Neural cell (in vitro differentiated cells): ENCODE data around the gene AP2B1.

Experiments used
- CTCF ChIP-seq: fragments of 450-650 bp; IDR thresholded peaks from 2 replicates; pipeline ENCODE4 v1.5.1; 2014; ENCODE audit warnings: antibody characterized with exemption, mild to moderate bottlenecking, moderate library complexity; ENCODE audit not compliant: poor library complexity, severe bottlenecking
- MXI1 ChIP-seq: fragments of 450-650 bp; conservative IDR thresholded peaks from 2 replicates; pipeline ENCODE4 v1.6.1; 2014; ENCODE audit warnings: antibody characterized with exemption, mild to moderate bottlenecking; ENCODE audit not compliant: poor library complexity, severe bottlenecking

- no peak for TF ChIP-seq CTCF
- no peak for TF ChIP-seq MXI1
These were observed 161.9 kb downstream of the AP2B1 start for GRCh38 chr17:35748979-35749378.
